Suppressor macrophage treated with lipopolysaccharide for 1 hour (primary cell): ENCODE data around the gene EPHA5.
"Not testable (repeated sequence)": the region's sequence is repeated elsewhere in the genome, so short reads cannot be mapped to it uniquely, and the experiment has no call there.

Source experiments
- DNase-seq, 3 donors: peaks; one replicate each; pipeline ENCODE4 v3.0.0-alpha.2; 2020 to 2022

The EPHA5 gene

GRCh38 chr4:65353098-65353497 is 317.2 kb downstream of the EPHA5 start:
- no peak for DNase-seq

GRCh38 chr4:65344278-65344825 is 325.9 kb downstream of the EPHA5 start:
- no peak for DNase-seq

- no peak for DNase-seq
These were observed 326.9 kb downstream of the EPHA5 start for GRCh38 chr4:65343342-65343741.

GRCh38 chr4:65341557-65341956 is 328.7 kb downstream of the EPHA5 start:
- DNase-seq, result no peak

- no peak for DNase-seq
These were observed 329.7 kb downstream of the EPHA5 start for GRCh38 chr4:65340382-65341109.

GRCh38 chr4:65337371-65337770 is 332.9 kb downstream of the EPHA5 start:
- DNase-seq, result no peak

GRCh38 chr4:65336465-65336864 is 333.8 kb downstream of the EPHA5 start:
- no peak for DNase-seq

- no peak for DNase-seq
These were observed 353.8 kb downstream of the EPHA5 start for GRCh38 chr4:65316534-65316933.

- DNase-seq, result no peak
These were observed 359.2 kb downstream of the EPHA5 start for GRCh38 chr4:65311120-65311519.

GRCh38 chr4:65310586-65310985 is 359.7 kb downstream of the EPHA5 start:
- no peak for DNase-seq

GRCh38 chr4:65308626-65309025 is 361.7 kb downstream of the EPHA5 start:
- DNase-seq, result not testable (repeated sequence)

- no peak for DNase-seq
These were observed 368.1 kb downstream of the EPHA5 start for GRCh38 chr4:65302145-65302544.

- DNase-seq, result no peak
These were observed 374.0 kb downstream of the EPHA5 start for GRCh38 chr4:65296246-65296645.

- no peak for DNase-seq
These were observed 383.2 kb downstream of the EPHA5 start for GRCh38 chr4:65287071-65287470.
